ENCODE data around the gene HTT. TPM values are rescaled to one million over a fixed set of nuclear protein-coding genes. Genes with fewer than 3 reads are reported as not detected.
A peak's percentile ranks its signal among the peaks of the same experiment; 100 is the strongest.

HTT gene
- total RNA-seq, 1 donor from 2014 or later = 82.8 TPM

- Mint-ChIP-seq H3K4me1 (ENCODE audit: low read depth) (peaks cover 11% of the 10 kb centered on the region), H3K27ac (peak overlapping the region; percentile 39), H3K9me3 (ENCODE audit: low read depth) (no peaks in the 10 kb centered on the region), H3K27me3 (no peaks in the 10 kb centered on the region), H3K36me3 (ENCODE audit: insufficient read depth) (peaks cover 21% of the 10 kb centered on the region), H3K4me3 (ENCODE audit: low read depth) (no peak overlapping the region)
- no peak for DNase-seq (ENCODE audit: low spot score, unreplicated experiment)
- no peak for TF ChIP-seq CTCF (IDR thresholded peaks at IDR 0.05; ENCODE audit: unreplicated experiment)
Observed at GRCh38 chr4:3205995-3206394, 131.5 kb downstream of the HTT start.

- H3K27ac Mint-ChIP-seq = peak overlapping the region; percentile 39
Observed at GRCh38 chr4:3206439-3207100, 132.1 kb downstream of the HTT start.

GRCh38 chr4:3207531-3208037, 133.1 kb downstream of the HTT start:
- Mint-ChIP-seq H3K4me3 (ENCODE audit: low read depth) (no peak overlapping the region), H3K4me1 (ENCODE audit: low read depth) (peaks cover 11% of the 10 kb centered on the region), H3K27ac (no peak overlapping the region), H3K36me3 (ENCODE audit: insufficient read depth) (peaks cover 24% of the 10 kb centered on the region), H3K27me3 (no peaks in the 10 kb centered on the region), H3K9me3 (ENCODE audit: low read depth) (no peaks in the 10 kb centered on the region)
- peak; percentile 13 for TF ChIP-seq CTCF (IDR thresholded peaks at IDR 0.05; ENCODE audit: unreplicated experiment)
- DNase-seq (ENCODE audit: low spot score, unreplicated experiment) = no peak

More at GRCh38 chr4:3206439-3207100, 132.1 kb downstream of the HTT start:
- Mint-ChIP-seq H3K4me1 (ENCODE audit: low read depth) (peaks cover 11% of the 10 kb centered on the region), H3K36me3 (ENCODE audit: insufficient read depth) (peaks cover 21% of the 10 kb centered on the region), H3K27me3 (no peaks in the 10 kb centered on the region), H3K9me3 (ENCODE audit: low read depth) (no peaks in the 10 kb centered on the region), H3K4me3 (ENCODE audit: low read depth) (no peak overlapping the region)
- TF ChIP-seq CTCF (IDR thresholded peaks at IDR 0.05; ENCODE audit: unreplicated experiment) = no peak
- no peak for DNase-seq (ENCODE audit: low spot score, unreplicated experiment)

- DNase-seq (ENCODE audit: low spot score, unreplicated experiment) = no peak
- Mint-ChIP-seq H3K27ac (no peak overlapping the region), H3K36me3 (ENCODE audit: insufficient read depth) (peaks cover 27% of the 10 kb centered on the region), H3K9me3 (ENCODE audit: low read depth) (no peaks in the 10 kb centered on the region), H3K27me3 (no peaks in the 10 kb centered on the region), H3K4me1 (ENCODE audit: low read depth) (peaks cover 11% of the 10 kb centered on the region), H3K4me3 (ENCODE audit: low read depth) (no peak overlapping the region)
- TF ChIP-seq CTCF (IDR thresholded peaks at IDR 0.05; ENCODE audit: unreplicated experiment) = no peak
Observed at GRCh38 chr4:3208826-3209225, 134.3 kb downstream of the HTT start.

DNA sequence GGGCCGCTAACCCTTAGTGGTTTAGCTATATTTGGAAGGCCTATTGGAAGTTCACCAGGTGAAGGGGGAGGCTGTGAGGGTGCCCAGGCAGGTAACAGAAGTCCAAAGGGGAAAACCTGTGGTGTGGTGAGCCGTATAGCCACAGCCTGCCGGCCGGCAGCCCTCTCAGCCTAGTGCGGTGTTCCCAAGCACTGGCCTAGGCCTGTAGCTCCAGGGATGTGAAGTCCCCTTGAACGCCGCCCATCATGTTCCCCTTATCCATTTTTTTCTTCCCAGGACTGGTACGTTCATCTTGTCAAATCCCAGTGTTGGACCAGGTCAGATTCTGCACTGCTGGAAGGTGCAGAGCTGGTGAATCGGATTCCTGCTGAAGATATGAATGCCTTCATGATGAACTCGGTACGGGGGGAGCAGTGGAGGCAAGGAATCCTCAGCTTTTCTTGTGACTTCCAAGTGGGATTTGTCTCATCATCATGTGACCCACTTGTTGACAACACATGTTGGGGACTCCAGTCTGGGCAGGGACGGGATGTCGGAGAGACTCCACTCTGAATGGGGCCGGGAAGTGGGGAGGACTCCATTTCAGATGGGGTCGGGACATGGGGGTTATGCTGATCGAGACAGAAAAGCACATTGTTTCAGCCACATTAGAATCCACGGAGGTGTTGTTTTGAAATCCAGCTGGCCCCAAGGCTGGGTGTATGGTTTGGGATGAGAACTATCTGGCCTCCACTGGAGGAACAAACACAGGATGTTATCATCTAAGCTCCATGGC, 135.3 kb downstream of the HTT start:
- no peak overlapping the region for H3K4me3 Mint-ChIP-seq (ENCODE audit: low read depth)
- no peaks in the 10 kb centered on the region for H3K9me3 Mint-ChIP-seq (ENCODE audit: low read depth)
- no peak for DNase-seq (ENCODE audit: low spot score, unreplicated experiment)
- peaks cover 11% of the 10 kb centered on the region for H3K4me1 Mint-ChIP-seq (ENCODE audit: low read depth)
- no peak for TF ChIP-seq CTCF (IDR thresholded peaks at IDR 0.05; ENCODE audit: unreplicated experiment)
- H3K36me3 Mint-ChIP-seq (ENCODE audit: insufficient read depth) = peaks cover 29% of the 10 kb centered on the region
- no peak overlapping the region for H3K27ac Mint-ChIP-seq
- no peaks in the 10 kb centered on the region for H3K27me3 Mint-ChIP-seq

All from progenitor cell of endocrine pancreas (in vitro differentiated cells).